Pancreas (tissue), 10 donors: ENCODE results near the gene GCLC. TPM values are rescaled to one million over a fixed set of nuclear protein-coding genes. Genes with fewer than 3 reads are reported as not detected.

ENCODE experiments used
- ATAC-seq, 4 donors: fragments of 200-7000 bp; cut with Tn5 transposase; one replicate each; pipeline versions ENCODE4 v1.8.0 to v1.9.1; 2020; ENCODE audit warnings: mild to moderate bottlenecking in 4 of 4, moderate library complexity in 4 of 4
- DNase-seq, 6 donors: peaks; one replicate each; pipeline ENCODE4 v3.0.0-alpha.2; 2020
- FAIRE-seq: peaks from 2 replicates; lab custom pipeline; 2012; peaks lifted over from hg19 to GRCh38; lab: Jason Lieb, UNC
- H3K27ac ChIP-seq, 4 donors: fragments of 200-600 bp; sonication (generic); 1 replicate in 3 of 4; 2 replicates in 1 of 4; pipeline versions ENCODE4 v1.5.0 to v1.8.0; 2020
- H3K27me3 ChIP-seq, 4 donors: fragments of 200-600 bp; one replicate each; pipeline ENCODE4 v1.8.0; 2021
- H3K36me3 ChIP-seq, 3 donors: fragments of 200-600 bp; sonication (generic) in 1 of 3; one replicate each; pipeline versions ENCODE4 v1.5.0 to v1.8.0; 2020 to 2021
- H3K4me1 ChIP-seq, 3 donors: fragments of 200-600 bp; one replicate each; pipeline ENCODE4 v1.8.0; 2021
- H3K4me3 ChIP-seq, 4 donors: fragments of 200-600 bp; sonication (generic) in 2 of 4; one replicate each; pipeline versions ENCODE4 v1.5.0 to v1.8.0; 2020 to 2021
- H3K9me3 ChIP-seq, 4 donors: fragments of 200-600 bp; one replicate each; pipeline ENCODE4 v1.8.0; 2021
- WGBS, 2 donors: extraction: QIAGEN DNeasy Blood & Tissue Kit; methylation state at CpG; one replicate each; pipeline ENCODE4 v1.1.7; 2013; 5-methylcytosine and 5-hydroxymethylcytosine counted together
- intact Hi-C, 3 donors: fragments of 100-400 bp; cut with DNase I; formaldehyde crosslinking; loops; one replicate each; pipeline versions ENCODE4 v1.11.1 to v1.14.2; 2022
- polyA plus RNA-seq, 2 donors: library from polyadenylated mRNA; stranded (reverse); fragments of 200-250 nt; gene quantifications; one replicate each; pipeline ENCODE4 v1.2.3, GENCODE V29; 2013
- total RNA-seq, 6 donors: library from RNA; stranded (reverse); fragmentation: NEBNext Ultra II Directional in 4 of 6; extraction: Animal tissue kit (Norgen Biotek cat#: 25700) in 4 of 6; gene quantifications; one replicate each; pipeline versions ENCODE4 v1.2.1 to v1.2.4, GENCODE V29; 2021 to 2023
- TF ChIP-seq, protein P1 (sequence below), 4 donors: fragments of 200-600 bp; sonication (generic) in 3 of 4; IDR thresholded peaks; one replicate each; pipeline versions ENCODE4 v1.5.0 to v1.8.0; 2021; ENCODE audit warnings: antibody characterized with exemption in 4 of 4
- donor health status: healthy with polysubstance abuse.
- donor health status: DM: no; HTN: no; CAD: no; lungs with moderate emphysema.
- donor health status: DM: no; HTN: no; CAD: no.
- donor health status: control.
- donor health status: control.
- donor health status: Bipolar disorder and iron deficiency.
- donor health status: DM: yes; HTN: yes; CAD: no.
- donor health status: DM: no; HTN: no; CAD: no.
- donor health status: DM: no; HTN: no; CAD: no.
- donor health status: DM: yes; HTN: yes; CAD: no.

Gene GCLC
- total and polyA plus RNA-seq, 8 donors = 5.9 to 29.5 (median 16.8) TPM

DNA sequence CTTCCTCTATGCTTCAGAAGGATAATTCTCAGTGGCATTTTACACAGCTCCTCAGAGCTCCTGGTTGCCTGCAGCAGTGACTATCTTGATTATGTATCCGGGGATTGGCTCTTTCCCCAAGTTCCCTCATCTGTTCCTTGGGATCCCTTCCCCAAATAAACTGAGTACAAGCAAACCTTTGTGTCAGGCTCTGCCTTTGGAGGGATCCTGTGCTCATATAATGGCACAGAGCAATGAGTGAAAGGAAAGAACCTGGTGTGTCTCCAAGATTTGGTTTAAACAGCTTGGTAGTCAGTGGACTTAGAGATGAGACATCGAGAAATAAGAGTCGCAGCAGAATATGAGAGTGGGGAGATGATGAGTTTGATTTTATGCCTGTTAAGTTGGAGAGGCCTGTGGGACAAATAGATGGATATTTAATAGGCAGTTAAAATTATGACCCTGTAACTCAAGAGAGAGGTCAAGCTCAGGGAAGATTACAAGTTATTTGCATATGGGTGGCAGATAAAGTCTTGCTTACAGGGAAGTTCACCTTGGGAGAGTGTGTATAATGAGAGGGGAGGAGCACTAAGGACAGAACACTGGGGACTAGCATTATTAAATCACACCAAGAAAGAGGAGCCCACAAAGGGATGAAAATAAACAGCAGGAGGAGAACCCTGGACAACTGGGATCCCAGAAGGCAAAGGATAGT lies 44.1 kb upstream of the GCLC start:
- H3K27ac ChIP-seq = no peak overlapping the region
- FAIRE-seq = no peak
- H3K27me3 ChIP-seq = no peaks in the 10 kb centered on the region
- no peaks in the 10 kb centered on the region for H3K9me3 ChIP-seq
- H3K4me1 ChIP-seq = no peaks in the 10 kb centered on the region
- TF ChIP-seq, protein P1, sequence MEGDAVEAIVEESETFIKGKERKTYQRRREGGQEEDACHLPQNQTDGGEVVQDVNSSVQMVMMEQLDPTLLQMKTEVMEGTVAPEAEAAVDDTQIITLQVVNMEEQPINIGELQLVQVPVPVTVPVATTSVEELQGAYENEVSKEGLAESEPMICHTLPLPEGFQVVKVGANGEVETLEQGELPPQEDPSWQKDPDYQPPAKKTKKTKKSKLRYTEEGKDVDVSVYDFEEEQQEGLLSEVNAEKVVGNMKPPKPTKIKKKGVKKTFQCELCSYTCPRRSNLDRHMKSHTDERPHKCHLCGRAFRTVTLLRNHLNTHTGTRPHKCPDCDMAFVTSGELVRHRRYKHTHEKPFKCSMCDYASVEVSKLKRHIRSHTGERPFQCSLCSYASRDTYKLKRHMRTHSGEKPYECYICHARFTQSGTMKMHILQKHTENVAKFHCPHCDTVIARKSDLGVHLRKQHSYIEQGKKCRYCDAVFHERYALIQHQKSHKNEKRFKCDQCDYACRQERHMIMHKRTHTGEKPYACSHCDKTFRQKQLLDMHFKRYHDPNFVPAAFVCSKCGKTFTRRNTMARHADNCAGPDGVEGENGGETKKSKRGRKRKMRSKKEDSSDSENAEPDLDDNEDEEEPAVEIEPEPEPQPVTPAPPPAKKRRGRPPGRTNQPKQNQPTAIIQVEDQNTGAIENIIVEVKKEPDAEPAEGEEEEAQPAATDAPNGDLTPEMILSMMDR (IDR thresholded peaks at IDR 0.05) = no peak
- 81% methylated on average over 3 of the region's 3 CpGs for WGBS, 2 donors
- H3K4me3 ChIP-seq = no peak overlapping the region
- intact Hi-C loops = no loop called here
- no peak for DNase-seq
- H3K36me3 ChIP-seq = no peaks in the 10 kb centered on the region
- no peak for ATAC-seq

DNA sequence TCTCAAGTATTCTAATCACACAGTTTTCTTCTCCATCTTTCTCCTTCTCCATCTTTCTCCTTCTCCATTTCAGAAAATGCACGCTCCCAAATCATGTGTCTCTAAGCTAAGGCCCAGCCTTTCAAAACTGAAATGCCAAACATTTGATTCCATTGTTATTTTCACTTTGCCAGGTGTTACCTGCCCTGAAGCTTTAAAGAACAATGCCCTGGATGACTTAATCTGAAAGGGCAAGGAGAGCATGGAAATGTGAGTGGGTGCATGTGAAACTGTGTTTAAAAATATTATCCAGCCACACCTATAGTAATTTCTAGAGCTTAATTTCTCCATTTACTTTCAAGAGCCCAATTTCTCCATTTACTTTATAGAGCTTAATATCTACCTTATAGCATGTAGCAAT lies 42.4 kb upstream of the GCLC start:
- no peak overlapping the region for H3K4me3 ChIP-seq
- TF ChIP-seq, protein P1 (IDR thresholded peaks at IDR 0.05) = no peak
- no peak overlapping the region for H3K27ac ChIP-seq
- 86 to 89% methylated on average over 1 of the region's 1 CpG for WGBS, 2 donors
- intact Hi-C loops = no loop called here
- no peaks in the 10 kb centered on the region for H3K9me3 ChIP-seq
- FAIRE-seq (no peak), DNase-seq (no peak), ATAC-seq (no peak)
- H3K4me1 ChIP-seq = peaks cover 0 to 3% (median 0%) of the 10 kb centered on the region in 3 donors
- no peaks in the 10 kb centered on the region for H3K36me3 ChIP-seq
- H3K27me3 ChIP-seq = no peaks in the 10 kb centered on the region

DNA sequence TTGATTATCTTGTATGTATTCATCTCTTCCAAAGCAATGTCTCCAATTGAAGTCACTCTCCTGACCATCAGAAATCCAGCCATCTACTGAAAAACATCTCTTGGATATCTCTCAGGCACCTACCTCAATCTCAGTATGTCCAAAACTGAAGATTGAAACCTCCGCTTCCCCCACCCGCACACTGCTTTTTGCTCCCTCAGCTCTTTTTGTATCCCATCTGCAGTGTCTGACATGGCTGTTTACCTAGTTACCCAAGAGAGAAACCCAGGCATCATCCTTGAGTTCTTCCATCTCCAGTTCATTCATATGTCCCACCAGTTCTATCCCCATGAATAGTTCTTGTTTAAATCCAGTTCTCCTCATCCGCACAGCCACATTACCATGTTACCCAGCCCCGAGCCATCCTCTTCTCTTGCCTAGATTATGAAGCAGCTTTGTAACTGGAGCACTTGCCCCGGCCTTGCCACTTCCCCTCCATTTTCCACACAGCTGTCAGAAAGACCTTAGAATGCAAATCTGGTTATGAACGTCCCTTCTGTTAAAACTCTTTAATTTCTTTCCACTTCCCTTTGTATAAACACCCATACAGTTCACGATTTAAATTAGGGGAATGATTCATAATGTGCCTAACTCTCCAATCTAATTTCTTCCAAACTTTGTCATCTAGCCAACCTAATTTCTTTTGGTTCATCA lies 40.5 kb upstream of the GCLC start:
- no peak for FAIRE-seq
- H3K4me3 ChIP-seq = no peak overlapping the region
- no peak overlapping the region for H3K27ac ChIP-seq
- TF ChIP-seq, protein P1 (IDR thresholded peaks at IDR 0.05) = no peak
- no peaks in the 10 kb centered on the region for H3K36me3 ChIP-seq
- H3K9me3 ChIP-seq = no peaks in the 10 kb centered on the region
- WGBS, 2 donors = 84 to 86% methylated on average over 7 of the region's 7 CpGs
- peaks cover 0 to 3% (median 0%) of the 10 kb centered on the region in 3 donors for H3K4me1 ChIP-seq
- ATAC-seq = no peak
- intact Hi-C loops = no loop called here
- DNase-seq = no peak
- no peaks in the 10 kb centered on the region for H3K27me3 ChIP-seq

DNA sequence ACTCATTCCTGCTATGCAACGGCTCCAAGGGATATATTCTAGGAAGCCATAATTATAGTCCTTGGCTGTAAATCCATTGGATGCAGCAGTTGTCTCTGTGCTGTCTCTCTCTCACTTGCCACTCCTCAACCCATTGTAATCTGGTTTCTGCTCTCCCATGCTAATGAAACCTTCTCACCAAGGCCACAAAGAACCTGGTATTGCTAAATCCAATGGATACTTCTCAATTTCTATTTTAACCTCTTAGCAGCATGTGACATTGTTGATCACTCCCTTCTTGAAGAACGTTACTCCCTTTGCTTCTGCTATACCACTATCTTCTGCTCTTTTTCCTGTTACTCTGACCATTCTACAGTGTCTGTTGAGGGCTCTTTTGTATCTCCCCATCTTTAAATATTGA lies 39.8 kb upstream of the GCLC start:
- Histone ChIP-seq H3K4me1 (peaks cover 0 to 3% (median 0%) of the 10 kb centered on the region in 3 donors), H3K9me3 (no peaks in the 10 kb centered on the region), H3K27me3 (no peaks in the 10 kb centered on the region), H3K27ac (no peak overlapping the region), H3K36me3 (no peaks in the 10 kb centered on the region), H3K4me3 (no peak overlapping the region)
- FAIRE-seq (no peak), DNase-seq (no peak), ATAC-seq (peak in 2 of 4 donors; percentile 16 to 35)
- 70 to 77% methylated on average over 2 of the region's 2 CpGs for WGBS, 2 donors
- TF ChIP-seq, protein P1 (IDR thresholded peaks at IDR 0.05) = no peak
- intact Hi-C loops = no loop called here

DNA sequence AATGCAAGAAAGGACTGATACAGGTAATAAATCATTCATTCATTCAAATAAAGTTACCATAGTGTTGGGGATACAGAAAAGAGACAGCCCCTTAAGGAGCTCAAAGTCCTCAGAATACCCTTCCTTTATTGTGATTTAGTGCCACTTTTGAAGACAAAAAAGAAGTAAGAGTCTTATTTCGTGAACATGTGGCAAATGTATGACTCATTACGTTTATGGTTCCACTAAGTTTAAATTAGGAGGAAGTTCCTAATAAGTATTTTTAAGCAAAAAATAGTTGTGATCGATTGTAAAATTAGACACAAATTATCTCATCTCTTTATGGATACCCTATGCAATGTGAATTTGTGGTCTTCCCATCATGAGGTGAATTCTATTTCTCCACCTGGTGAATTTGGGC lies 38.5 kb upstream of the GCLC start:
- DNase-seq (no peak), FAIRE-seq (no peak), ATAC-seq (no peak)
- no peak overlapping the region for H3K27ac ChIP-seq
- WGBS, 2 donors = 81 to 93% methylated on average over 3 of the region's 3 CpGs
- H3K4me3 ChIP-seq = no peak overlapping the region
- peaks cover 0 to 3% (median 0%) of the 10 kb centered on the region in 3 donors for H3K4me1 ChIP-seq
- intact Hi-C loops = no loop called here
- no peaks in the 10 kb centered on the region for H3K9me3 ChIP-seq
- H3K36me3 ChIP-seq = no peaks in the 10 kb centered on the region
- TF ChIP-seq, protein P1 (IDR thresholded peaks at IDR 0.05) = no peak
- no peaks in the 10 kb centered on the region for H3K27me3 ChIP-seq
